Tibial artery (tissue), 4 donors: ENCODE measurements around the gene TRPV4.

Source experiments
- DNase-seq, 2 donors: peaks; one replicate each; pipeline ENCODE4 v3.0.0-alpha.2; 2019
- H3K27ac ChIP-seq, 2 donors: fragments of 200-600 bp; sonication (generic) in 1 of 2; 1 replicate in 1 of 2; 2 replicates in 1 of 2; pipeline ENCODE4 v1.5.1; 2018 to 2019; ENCODE audit warnings: mild to moderate bottlenecking in 1 of 2
- H3K27me3 ChIP-seq, 2 donors: fragments of 200-600 bp; sonication (generic) in 1 of 2; one replicate each; pipeline versions ENCODE4 v1.5.1 to v1.6.0; 2016 to 2019
- H3K36me3 ChIP-seq, 3 donors: fragments of 200-600 bp; sonication (generic) in 2 of 3; one replicate each; pipeline ENCODE4 v1.5.1; 2016 to 2019; ENCODE audit warnings: mild to moderate bottlenecking in 2 of 3
- H3K4me1 ChIP-seq, 4 donors: fragments of 200-600 bp; sonication (generic) in 2 of 4; 1 replicate in 3 of 4; 2 replicates in 1 of 4; pipeline ENCODE4 v1.5.1; 2016 to 2019
- H3K4me3 ChIP-seq, 2 donors: fragments of 200-600 bp; sonication (generic) in 1 of 2; 1 replicate in 1 of 2; 2 replicates in 1 of 2; pipeline ENCODE4 v1.5.1; 2018 to 2019; ENCODE audit warnings: mild to moderate bottlenecking in 2 of 2
- H3K9me3 ChIP-seq, 3 donors: fragments of 200-600 bp; sonication (generic) in 1 of 3; one replicate each; pipeline ENCODE4 v1.5.1; 2016 to 2019
- CTCF ChIP-seq, 2 experiments: fragments of 200-600 bp in 1 of 2; fragments of 450-650 bp in 1 of 2; IDR thresholded peaks; one replicate each; pipeline ENCODE4 v1.5.1; 2017 to 2019; ENCODE audit warnings: antibody characterized with exemption in 2 of 2, mild to moderate bottlenecking in 1 of 2, moderate library complexity in 1 of 2
- intact Hi-C: fragments of 100-400 bp; cut with DNase I; formaldehyde crosslinking; loops from one replicate; pipeline ENCODE4 v1.15.0; 2023; ENCODE audit warnings: low total_unique reads

TRPV4 gene

DNA sequence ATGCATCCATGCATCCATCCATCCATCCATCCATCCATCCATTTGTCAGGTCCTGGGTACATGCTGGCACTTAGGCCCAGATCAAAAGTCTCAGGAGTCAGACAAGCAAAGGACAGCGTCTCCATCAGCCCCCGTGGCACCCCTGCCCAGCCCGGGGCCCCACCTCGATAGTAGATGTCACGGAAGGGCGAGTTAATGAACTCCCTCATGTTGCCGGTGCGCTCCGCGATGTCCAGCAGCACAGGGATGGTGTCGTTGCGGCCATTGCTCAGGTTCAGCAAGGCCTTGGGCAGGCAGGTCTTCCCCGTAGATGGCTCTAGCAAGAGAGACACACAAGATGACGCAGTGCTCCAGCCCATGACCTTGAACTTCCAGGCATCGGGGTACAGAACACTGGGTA, 30.4 kb downstream of the TRPV4 start:
- no peaks in the 10 kb centered on the region for H3K4me1 ChIP-seq
- H3K4me3 ChIP-seq = no peak overlapping the region
- H3K36me3 ChIP-seq = peaks cover 0 to 8% (median 0%) of the 10 kb centered on the region in 3 donors
- H3K27ac ChIP-seq = no peak overlapping the region
- peaks cover 0 to 5% of the 10 kb centered on the region in 2 donors for H3K27me3 ChIP-seq
- no peaks in the 10 kb centered on the region for H3K9me3 ChIP-seq
- intact Hi-C loops = no loop called here
- TF ChIP-seq CTCF (IDR thresholded peaks at IDR 0.05) = no peak
- DNase-seq = no peak

DNA sequence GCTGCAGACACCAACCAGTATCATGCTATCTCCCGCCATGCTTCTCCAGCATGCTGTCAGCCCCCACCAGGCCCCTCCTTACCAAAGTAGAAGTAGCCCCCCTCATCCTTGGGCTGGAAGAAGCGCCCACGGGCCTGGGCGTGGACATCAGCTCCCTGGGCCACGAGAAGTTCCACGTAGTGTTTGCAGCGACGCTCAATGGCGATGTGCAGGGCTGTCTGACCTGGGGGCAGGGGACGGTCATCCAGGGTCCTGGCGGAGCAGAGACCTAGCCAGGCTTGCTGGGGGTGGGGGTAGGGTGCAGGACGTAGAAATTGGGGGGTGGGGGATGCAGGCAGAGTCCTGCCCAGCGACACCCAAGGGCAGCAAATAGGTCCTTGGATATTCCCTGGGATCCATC, 32.7 kb downstream of the TRPV4 start:
- peaks cover 0 to 8% (median 0%) of the 10 kb centered on the region in 3 donors for H3K36me3 ChIP-seq
- DNase-seq = no peak
- H3K27ac ChIP-seq = no peak overlapping the region
- H3K4me3 ChIP-seq = no peak overlapping the region
- intact Hi-C loops = no loop called here
- H3K9me3 ChIP-seq = no peaks in the 10 kb centered on the region
- H3K27me3 ChIP-seq = peaks cover 0 to 18% of the 10 kb centered on the region in 2 donors
- no peaks in the 10 kb centered on the region for H3K4me1 ChIP-seq
- no peak for TF ChIP-seq CTCF (IDR thresholded peaks at IDR 0.05)

DNA sequence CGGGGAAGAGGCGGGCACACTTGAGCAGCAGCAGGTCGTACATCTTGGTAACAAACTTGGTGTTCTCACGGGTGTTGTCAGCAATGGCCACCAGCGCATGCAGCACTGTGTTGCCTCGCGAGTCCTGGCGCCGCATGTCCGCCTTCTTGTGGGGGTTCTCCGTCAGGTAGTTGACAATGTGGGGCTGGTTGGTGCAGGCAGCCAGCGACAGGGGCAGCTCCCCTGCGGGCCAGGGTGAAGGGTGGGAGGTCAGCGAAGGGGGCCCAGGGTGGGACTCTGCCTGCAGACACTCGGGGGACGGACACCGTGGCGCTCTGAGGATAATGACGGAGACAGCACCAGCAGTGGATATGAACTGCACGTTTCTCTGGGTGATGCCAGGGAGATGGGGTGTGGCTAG, 34.5 kb downstream of the TRPV4 start:
- H3K36me3 ChIP-seq = peaks cover 0 to 8% (median 0%) of the 10 kb centered on the region in 3 donors
- no peaks in the 10 kb centered on the region for H3K9me3 ChIP-seq
- no peak overlapping the region for H3K27ac ChIP-seq
- DNase-seq = no peak
- TF ChIP-seq CTCF (IDR thresholded peaks at IDR 0.05) = no peak
- intact Hi-C loops = no loop called here
- H3K4me3 ChIP-seq = no peak overlapping the region
- H3K4me1 ChIP-seq = no peaks in the 10 kb centered on the region
- H3K27me3 ChIP-seq = peaks cover 0 to 28% of the 10 kb centered on the region in 2 donors

DNA sequence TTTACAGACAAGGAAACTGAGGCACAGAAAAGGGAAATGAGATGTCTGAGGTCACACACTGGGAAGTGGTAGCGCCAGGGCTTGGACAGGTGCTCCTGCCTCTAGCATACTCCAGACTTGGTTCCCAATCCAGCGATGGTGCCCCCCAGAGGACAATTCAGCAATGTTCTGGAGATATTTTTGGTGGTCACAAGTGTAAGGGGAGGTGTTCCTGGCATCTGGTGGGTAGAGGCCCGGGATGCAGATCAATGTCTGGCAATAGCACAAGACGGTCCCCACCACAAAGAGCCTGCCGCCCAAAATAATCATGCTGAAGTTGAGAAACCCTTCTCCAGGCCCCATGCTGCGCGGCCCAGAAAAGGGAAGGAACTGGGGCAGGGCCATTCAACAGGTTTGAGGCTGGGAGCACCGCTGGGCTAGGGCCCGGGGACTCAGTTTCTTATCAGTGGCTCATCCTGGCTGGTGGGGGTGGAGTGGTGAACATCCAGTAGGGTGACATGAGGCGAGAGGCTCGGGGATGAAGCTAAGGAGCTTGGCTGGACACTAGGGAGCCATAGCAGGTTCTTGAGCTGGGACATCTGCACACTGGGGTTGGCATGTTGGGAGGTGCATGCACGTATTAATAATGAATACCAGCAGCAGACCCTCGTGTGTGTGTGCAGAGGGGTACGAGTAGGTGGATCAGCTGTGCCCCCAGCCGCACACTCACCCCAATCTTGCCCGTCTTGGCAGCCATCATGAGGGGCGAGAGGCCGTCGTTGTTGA, 35.1 kb downstream of the TRPV4 start:
- DNase-seq = no peak
- no peaks in the 10 kb centered on the region for H3K9me3 ChIP-seq
- intact Hi-C loops = no loop called here
- H3K4me1 ChIP-seq = no peaks in the 10 kb centered on the region
- H3K27me3 ChIP-seq = peaks cover 0 to 28% of the 10 kb centered on the region in 2 donors
- H3K4me3 ChIP-seq = no peak overlapping the region
- no peak for TF ChIP-seq CTCF (IDR thresholded peaks at IDR 0.05)
- peaks cover 0 to 8% (median 0%) of the 10 kb centered on the region in 3 donors for H3K36me3 ChIP-seq
- no peak overlapping the region for H3K27ac ChIP-seq

DNA sequence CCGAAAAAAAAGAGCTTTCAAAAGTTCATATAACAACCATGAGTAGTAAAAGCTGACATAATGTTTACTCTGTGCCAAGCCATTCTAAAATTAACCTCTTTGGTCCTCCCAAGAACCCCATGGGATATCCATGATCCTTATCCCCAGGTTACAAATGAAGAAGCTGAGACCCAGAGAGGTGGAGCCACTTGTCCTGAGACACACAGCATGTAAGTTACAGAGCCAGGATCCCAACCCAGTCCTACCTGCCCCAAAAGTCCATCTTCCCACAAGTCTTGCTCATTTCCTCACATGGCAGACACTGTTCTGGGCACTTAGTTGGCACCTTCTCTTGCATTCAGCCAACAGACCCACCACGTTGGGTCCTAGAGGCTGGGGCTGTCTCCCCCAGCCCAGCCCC, 37.1 kb downstream of the TRPV4 start:
- H3K27ac ChIP-seq = no peak overlapping the region
- H3K4me1 ChIP-seq = no peaks in the 10 kb centered on the region
- intact Hi-C loops = no loop called here
- peaks cover 0 to 8% (median 0%) of the 10 kb centered on the region in 3 donors for H3K36me3 ChIP-seq
- DNase-seq = no peak
- peaks cover 0 to 32% of the 10 kb centered on the region in 2 donors for H3K27me3 ChIP-seq
- no peak overlapping the region for H3K4me3 ChIP-seq
- H3K9me3 ChIP-seq = no peaks in the 10 kb centered on the region
- no peak for TF ChIP-seq CTCF (IDR thresholded peaks at IDR 0.05)
